Left renal cortex interstitium (tissue), 4 donors: Measurements from ENCODE around the gene AKAP9. TPM values are rescaled to one million over a fixed set of nuclear protein-coding genes. Genes with fewer than 3 reads are reported as not detected.
"Not testable (repeated sequence)": the region's sequence is repeated elsewhere in the genome, so short reads cannot be mapped to it uniquely, and the experiment has no call there.

Experiments used
- DNase-seq, 4 donors: peaks; one replicate each; pipeline ENCODE4 v3.0.0-alpha.2; 2013; ENCODE audit warnings: low read depth in 4 of 4, low spot score in 2 of 4, missing footprints in 1 of 4
- polyA plus RNA-seq, 4 donors: library from polyadenylated mRNA; unstranded; fragments of 120-200 nt; gene quantifications; one replicate each; pipeline ENCODE4 v1.2.1, GENCODE V29; 2013; ENCODE audit not compliant: insufficient read length in 4 of 4

Gene AKAP9
- polyA plus RNA-seq, 4 donors: 71.6 to 109 (median 84.1) TPM

- DNase-seq: no peak
Observed at GRCh38 chr7:92053312-92053711, 112.7 kb downstream of the AKAP9 start.

GRCh38 chr7:92056286-92056685 is 115.6 kb downstream of the AKAP9 start:
- DNase-seq: no peak

- DNase-seq: no peak
Observed at GRCh38 chr7:92057375-92057774, 116.7 kb downstream of the AKAP9 start.

GRCh38 chr7:92058040-92058439 is 117.4 kb downstream of the AKAP9 start:
- DNase-seq: no peak

- DNase-seq: no peak
Observed at GRCh38 chr7:92058899-92059298, 118.2 kb downstream of the AKAP9 start.

GRCh38 chr7:92061154-92061553 is 120.5 kb downstream of the AKAP9 start:
- no peak for DNase-seq

- no peak for DNase-seq
Observed at GRCh38 chr7:92064438-92065029, 123.9 kb downstream of the AKAP9 start.

GRCh38 chr7:92071032-92071431 is 130.4 kb downstream of the AKAP9 start:
- DNase-seq: no peak

- no peak for DNase-seq
Observed at GRCh38 chr7:92072121-92072520, 131.5 kb downstream of the AKAP9 start.

GRCh38 chr7:92072708-92073107 is 132.0 kb downstream of the AKAP9 start:
- no peak for DNase-seq

- DNase-seq: no peak
Observed at GRCh38 chr7:92075455-92076158, 134.9 kb downstream of the AKAP9 start.

GRCh38 chr7:92076509-92076908 is 135.8 kb downstream of the AKAP9 start:
- no peak for DNase-seq

- DNase-seq: not testable (repeated sequence)
Observed at GRCh38 chr7:92083922-92084321, 143.3 kb downstream of the AKAP9 start.

GRCh38 chr7:92088266-92088665 is 147.6 kb downstream of the AKAP9 start:
- no peak for DNase-seq

- no peak for DNase-seq
Observed at GRCh38 chr7:92092210-92092609, 151.5 kb downstream of the AKAP9 start.

- DNase-seq: no peak
Observed at GRCh38 chr7:92095380-92095779, 154.7 kb downstream of the AKAP9 start.

- no peak for DNase-seq
Observed at GRCh38 chr7:92100534-92100933, 159.9 kb downstream of the AKAP9 start.

GRCh38 chr7:92102862-92103261 is 162.2 kb downstream of the AKAP9 start:
- DNase-seq: not testable (repeated sequence)

- DNase-seq: no peak
Observed at GRCh38 chr7:92108821-92109220, 168.2 kb downstream of the AKAP9 start.

GRCh38 chr7:92110857-92111256 is 170.2 kb downstream of the AKAP9 start:
- DNase-seq: no peak

- no peak for DNase-seq
Observed at GRCh38 chr7:92115821-92116220, 175.2 kb downstream of the AKAP9 start.

- DNase-seq: no peak
Observed at GRCh38 chr7:92116949-92117348, 176.3 kb downstream of the AKAP9 start.
